Right lobe of liver (tissue), 6 donors: ENCODE measurements around the gene C2CD5. TPM values are rescaled to one million over a fixed set of nuclear protein-coding genes. Genes with fewer than 3 reads are reported as not detected.
"Not testable (repeated sequence)": the region's sequence is repeated elsewhere in the genome, so short reads cannot be mapped to it uniquely, and the experiment has no call there.

Experiments used
- ATAC-seq, 4 donors: fragments of 200-7000 bp; cut with Tn5 transposase; one replicate each; pipeline ENCODE4 v1.9.1; 2020; ENCODE audit warnings: mild to moderate bottlenecking in 4 of 4, moderate library complexity in 4 of 4
- DNase-seq, 3 donors: peaks; one replicate each; pipeline ENCODE4 v3.0.0-alpha.2; 2020
- H3K27ac ChIP-seq, 3 donors: fragments of 200-600 bp; one replicate each; pipeline ENCODE4 v1.8.0; 2022
- H3K27me3 ChIP-seq, 2 donors: fragments of 200-600 bp; one replicate each; pipeline ENCODE4 v1.8.0; 2022
- H3K36me3 ChIP-seq, 4 donors: fragments of 200-600 bp; sonication (generic) in 1 of 4; one replicate each; pipeline versions ENCODE4 v1.5.1 to v1.8.0; 2017 to 2022; ENCODE audit warnings: control low read depth in 1 of 4
- H3K4me1 ChIP-seq, 4 donors: fragments of 200-600 bp; sonication (generic) in 1 of 4; one replicate each; pipeline versions ENCODE4 v1.5.1 to v1.8.0; 2017 to 2022; ENCODE audit warnings: control low read depth in 1 of 4
- H3K4me3 ChIP-seq, 3 donors: fragments of 200-600 bp; one replicate each; pipeline ENCODE4 v1.8.0; 2022
- H3K9me3 ChIP-seq, 4 donors: fragments of 200-600 bp; sonication (generic) in 1 of 4; one replicate each; pipeline versions ENCODE4 v1.5.1 to v1.8.0; 2017 to 2022; ENCODE audit warnings: control low read depth in 1 of 4
- POLR2A ChIP-seq: fragments of 450-650 bp; IDR thresholded peaks from one replicate; pipeline ENCODE4 v1.6.1; 2017; ENCODE audit warnings: antibody characterized with exemption, mild to moderate bottlenecking
- WGBS: methylation state at CpG from one replicate; pipeline ENCODE4 v1.1.6; 2018; ENCODE audit warnings: low coverage, low lambda C conversion rate; ENCODE audit not compliant: insufficient coverage; ENCODE audit errors: missing lambda C conversion rate; 5-methylcytosine and 5-hydroxymethylcytosine counted together
- intact Hi-C, 2 donors: fragments of 100-400 bp; cut with DNase I; formaldehyde crosslinking; loops; one replicate each; pipeline versions ENCODE4 v1.11.2 to v1.14.1; 2022
- total RNA-seq, 6 experiments: library from RNA; depleted of rRNA in 2 of 6; stranded (reverse); fragments of >200 nt in 2 of 6; fragmentation: NEBNext Ultra II Directional in 3 of 6; extraction: Animal tissue kit (Norgen Biotek cat#: 25700) in 3 of 6; gene quantifications; one replicate each; pipeline versions ENCODE4 v1.1.0 to v1.2.4, GENCODE V29; 2016 to 2023
- TF ChIP-seq, protein P1 (sequence below), 4 donors: fragments of 200-600 bp in 3 of 4; fragments of 450-650 bp in 1 of 4; IDR thresholded peaks; one replicate each; pipeline versions ENCODE4 v1.5.1 to v1.8.0; 2016 to 2022; ENCODE audit warnings: antibody characterized with exemption in 4 of 4, mild to moderate bottlenecking in 2 of 4
- donor health status: DM: no; HTN: yes; CAD: no.
- donor health status: DM: no; HTN: no; CAD: no.
- donor health status: DM: no; HTN: no; CAD: no.
- donor health status: DM: no; HTN: yes; CAD: no.
- donor health status: DM: no; HTN: yes; CAD: no.

C2CD5 gene
- total RNA-seq, 6 experiments from 2014 or later, result 8.5 to 15.1 (median 12.4) TPM

DNA sequence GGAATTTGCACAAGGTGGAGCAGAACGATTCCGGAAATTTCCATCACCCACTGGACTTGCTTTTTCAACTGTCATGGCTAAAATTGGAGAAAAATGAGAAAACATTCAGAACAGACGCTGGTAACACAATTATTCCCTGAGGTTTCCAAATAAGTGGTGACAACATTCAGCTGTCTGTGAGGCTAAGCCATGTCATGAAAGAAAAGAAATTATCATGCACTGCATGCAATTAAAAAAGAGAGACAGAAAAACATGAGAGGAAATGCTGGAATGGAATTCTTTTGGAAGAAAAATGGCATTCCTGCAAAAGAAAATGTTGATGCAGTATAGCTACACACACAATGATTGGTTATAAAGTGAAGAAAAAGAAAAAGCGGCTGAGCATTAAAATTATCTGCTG is 87.3 kb downstream of the C2CD5 start:
- Histone ChIP-seq H3K27ac (no peak overlapping the region), H3K4me1 (no peaks in the 10 kb centered on the region), H3K27me3 (no peaks in the 10 kb centered on the region), H3K9me3 (no peaks in the 10 kb centered on the region), H3K4me3 (no peak overlapping the region), H3K36me3 (no peaks in the 10 kb centered on the region)
- intact Hi-C loops, result no loop called here
- DNase-seq (no peak), ATAC-seq (no peak)
- TF ChIP-seq POLR2A, result no peak
- TF ChIP-seq, protein P1, sequence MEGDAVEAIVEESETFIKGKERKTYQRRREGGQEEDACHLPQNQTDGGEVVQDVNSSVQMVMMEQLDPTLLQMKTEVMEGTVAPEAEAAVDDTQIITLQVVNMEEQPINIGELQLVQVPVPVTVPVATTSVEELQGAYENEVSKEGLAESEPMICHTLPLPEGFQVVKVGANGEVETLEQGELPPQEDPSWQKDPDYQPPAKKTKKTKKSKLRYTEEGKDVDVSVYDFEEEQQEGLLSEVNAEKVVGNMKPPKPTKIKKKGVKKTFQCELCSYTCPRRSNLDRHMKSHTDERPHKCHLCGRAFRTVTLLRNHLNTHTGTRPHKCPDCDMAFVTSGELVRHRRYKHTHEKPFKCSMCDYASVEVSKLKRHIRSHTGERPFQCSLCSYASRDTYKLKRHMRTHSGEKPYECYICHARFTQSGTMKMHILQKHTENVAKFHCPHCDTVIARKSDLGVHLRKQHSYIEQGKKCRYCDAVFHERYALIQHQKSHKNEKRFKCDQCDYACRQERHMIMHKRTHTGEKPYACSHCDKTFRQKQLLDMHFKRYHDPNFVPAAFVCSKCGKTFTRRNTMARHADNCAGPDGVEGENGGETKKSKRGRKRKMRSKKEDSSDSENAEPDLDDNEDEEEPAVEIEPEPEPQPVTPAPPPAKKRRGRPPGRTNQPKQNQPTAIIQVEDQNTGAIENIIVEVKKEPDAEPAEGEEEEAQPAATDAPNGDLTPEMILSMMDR (IDR thresholded peaks at IDR 0.05), result no peak
- WGBS, result 62% methylated on average over 4 of the region's 4 CpGs

DNA sequence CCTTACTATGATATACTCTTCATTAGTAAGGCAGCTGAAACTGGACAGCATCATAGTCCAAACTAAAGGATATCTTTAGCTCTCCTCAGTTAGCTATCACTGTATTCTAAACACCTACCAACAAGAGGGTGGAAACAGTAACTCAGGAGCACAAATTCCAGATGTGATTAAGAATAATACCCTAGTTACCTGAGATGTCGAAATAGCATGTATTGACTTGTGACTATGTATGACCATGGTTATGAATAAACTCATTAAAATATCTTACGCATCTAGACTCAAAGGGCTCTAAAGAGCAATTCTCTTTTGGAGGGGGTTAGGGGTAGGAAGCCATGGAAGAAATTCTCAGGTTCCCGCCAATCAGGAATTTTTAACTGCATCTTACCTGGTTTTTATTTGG is 90.8 kb downstream of the C2CD5 start:
- Histone ChIP-seq H3K27me3 (no peaks in the 10 kb centered on the region), H3K4me3 (no peak overlapping the region), H3K27ac (no peak overlapping the region), H3K4me1 (no peaks in the 10 kb centered on the region), H3K36me3 (no peaks in the 10 kb centered on the region), H3K9me3 (no peaks in the 10 kb centered on the region)
- DNase-seq (no peak), ATAC-seq (no peak)
- TF ChIP-seq POLR2A, result no peak
- TF ChIP-seq, protein P1 (IDR thresholded peaks at IDR 0.05), result no peak
- 90% methylated on average over 3 of the region's 3 CpGs for WGBS
- intact Hi-C loops, result no loop called here

DNA sequence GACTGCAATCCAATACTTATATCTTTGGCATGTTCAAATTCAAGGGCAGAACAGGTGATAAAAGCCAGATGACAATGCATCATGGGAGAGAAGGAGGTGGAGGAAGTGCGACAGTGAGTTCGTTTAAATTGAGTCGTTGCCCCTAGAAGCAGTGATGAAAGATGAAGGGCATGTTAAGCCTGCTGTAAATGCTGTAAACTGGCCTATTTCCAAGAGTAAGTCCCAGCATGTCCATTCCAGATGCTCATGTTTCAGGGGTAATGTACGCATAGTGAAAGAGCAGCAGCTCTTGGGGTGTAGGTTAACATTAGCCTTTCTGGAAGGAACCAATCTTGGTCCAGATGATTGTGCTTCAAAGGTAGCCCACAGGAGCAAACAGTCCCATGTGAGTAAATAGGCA is 97.1 kb downstream of the C2CD5 start:
- 73% methylated on average over 4 of the region's 4 CpGs for WGBS
- ATAC-seq, result no peak

DNA sequence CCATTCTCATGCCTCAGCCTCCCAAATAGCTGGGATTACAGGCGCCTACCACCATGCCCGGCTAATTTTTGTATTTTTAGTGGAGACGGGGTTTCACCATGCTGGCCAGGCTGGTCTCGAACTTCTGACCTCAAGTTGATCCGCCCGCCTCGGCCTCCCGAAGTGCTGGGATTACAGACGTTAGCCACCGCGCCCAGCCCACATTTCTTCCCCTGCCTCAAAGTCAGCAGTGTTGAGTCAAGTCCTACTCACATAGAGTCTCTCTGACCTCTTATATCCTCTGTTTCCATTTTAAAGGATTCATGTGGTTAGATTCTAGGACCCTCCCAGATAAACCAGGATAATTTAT is 100.1 kb downstream of the C2CD5 start:
- intact Hi-C loops, result loop anchor here in 1 of 2 donors (10.0 kb wide), 1 partner anchor 359 kb away; no protein-coding TSS in a partner anchor
- H3K9me3 ChIP-seq, H3K4me1 ChIP-seq, DNase-seq, ATAC-seq, H3K27ac ChIP-seq, H3K36me3 ChIP-seq, H3K27me3 ChIP-seq, H3K4me3 ChIP-seq: not testable (repeated sequence)
- WGBS, result 66% methylated on average over 11 of the region's 11 CpGs

More for the DNA sequence above, 97.1 kb downstream of the C2CD5 start:
- H3K36me3 ChIP-seq, result no peaks in the 10 kb centered on the region
- H3K27ac ChIP-seq, result no peak overlapping the region
- intact Hi-C loops, result loop anchor here in 1 of 2 donors (10.0 kb wide), 1 partner anchor 362 kb away; no protein-coding TSS in a partner anchor
- no peaks in the 10 kb centered on the region for H3K4me1 ChIP-seq
- H3K9me3 ChIP-seq, result no peaks in the 10 kb centered on the region
- no peak overlapping the region for H3K4me3 ChIP-seq
- no peaks in the 10 kb centered on the region for H3K27me3 ChIP-seq
- TF ChIP-seq POLR2A, result no peak
- TF ChIP-seq, protein P1 (IDR thresholded peaks at IDR 0.05), result no peak
- no peak for DNase-seq

DNA sequence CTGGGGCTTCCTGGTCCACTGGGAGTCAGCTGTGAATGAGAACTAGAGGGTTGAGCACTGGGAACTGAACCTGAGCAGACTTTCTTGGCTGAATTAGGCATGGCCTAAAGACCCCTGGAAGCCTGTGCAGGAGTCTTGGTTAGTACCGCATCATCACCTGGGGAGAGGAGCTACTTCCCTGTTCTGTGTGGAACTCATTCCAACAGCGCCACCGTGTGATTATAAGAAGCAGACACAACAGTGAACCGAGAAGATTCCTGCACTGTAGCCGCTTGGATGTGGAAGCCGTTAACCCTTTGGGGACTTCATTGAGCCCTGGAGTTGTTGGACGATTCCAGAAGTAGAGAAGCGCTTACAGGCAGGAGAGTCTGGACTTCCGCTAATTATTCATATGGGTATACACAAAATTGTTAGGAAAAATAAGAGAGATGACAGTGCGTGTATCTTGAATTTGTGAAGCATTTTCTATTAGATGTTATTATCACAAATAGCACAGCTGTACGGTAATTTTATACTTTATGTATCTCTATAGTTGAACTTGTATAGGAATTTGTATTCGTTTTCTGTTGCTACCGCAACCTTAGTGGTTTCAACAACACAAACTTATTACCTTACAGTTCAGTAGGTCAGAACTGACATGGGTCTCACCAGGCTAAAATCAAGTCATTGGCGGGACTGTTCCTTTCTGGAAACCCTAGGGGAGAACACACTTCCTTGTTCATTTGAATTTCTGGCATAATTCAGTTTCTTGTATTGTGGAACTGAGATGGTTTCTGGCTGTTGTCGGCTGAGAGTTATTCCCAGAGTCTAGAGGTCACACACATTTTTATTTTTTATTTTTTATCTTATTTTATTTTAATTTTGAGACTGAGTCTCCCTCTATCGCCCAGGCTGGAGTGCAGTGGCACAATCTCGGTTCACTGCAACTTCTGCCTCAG is 100.7 kb downstream of the C2CD5 start:
- no peaks in the 10 kb centered on the region for H3K9me3 ChIP-seq
- no peak overlapping the region for H3K4me3 ChIP-seq
- intact Hi-C loops, result loop anchor here in 1 of 2 donors (10.0 kb wide), 1 partner anchor 359 kb away; no protein-coding TSS in a partner anchor
- H3K27ac ChIP-seq, result no peak overlapping the region
- 29% methylated on average over 15 of the region's 17 CpGs for whole genome bisulfite sequencing
- no peaks in the 10 kb centered on the region for H3K27me3 ChIP-seq
- peak; percentile 96 to 99 (median 98) for ATAC-seq
- peak in 2 of 3 donors; percentile 32 to 62 for DNase-seq
- no peaks in the 10 kb centered on the region for H3K36me3 ChIP-seq
- TF ChIP-seq, protein P1 (IDR thresholded peaks at IDR 0.05), result peak; percentile 71 to 78 (median 78)
- no peak for TF ChIP-seq POLR2A
- no peaks in the 10 kb centered on the region for H3K4me1 ChIP-seq
